Astrocyte of the spinal cord (primary cell): ENCODE data around the gene CITED2.

ENCODE experiments used
- DNase-seq: peaks from one replicate; pipeline ENCODE4 v3.0.0; 2011; ENCODE audit warnings: low read depth, low spot score
- H3K4me3 ChIP-seq: 2 replicates; pipeline ENCODE4 v1.5.1; 2011; ENCODE audit warnings: low read depth, mild to moderate bottlenecking, low read length, moderate library complexity
- in situ Hi-C: cut with HindIII; loops from 2 replicates; pipeline ENCODE4 v1.10.0; 2017; ENCODE audit warnings: low sequenced_read_pairs
- TF ChIP-seq, protein P1 (sequence below): IDR thresholded peaks from 2 replicates; pipeline ENCODE4 v1.5.1; 2012; ENCODE audit warnings: low read depth, mild to moderate bottlenecking, low read length, inconsistent platforms

The CITED2 gene

DNA sequence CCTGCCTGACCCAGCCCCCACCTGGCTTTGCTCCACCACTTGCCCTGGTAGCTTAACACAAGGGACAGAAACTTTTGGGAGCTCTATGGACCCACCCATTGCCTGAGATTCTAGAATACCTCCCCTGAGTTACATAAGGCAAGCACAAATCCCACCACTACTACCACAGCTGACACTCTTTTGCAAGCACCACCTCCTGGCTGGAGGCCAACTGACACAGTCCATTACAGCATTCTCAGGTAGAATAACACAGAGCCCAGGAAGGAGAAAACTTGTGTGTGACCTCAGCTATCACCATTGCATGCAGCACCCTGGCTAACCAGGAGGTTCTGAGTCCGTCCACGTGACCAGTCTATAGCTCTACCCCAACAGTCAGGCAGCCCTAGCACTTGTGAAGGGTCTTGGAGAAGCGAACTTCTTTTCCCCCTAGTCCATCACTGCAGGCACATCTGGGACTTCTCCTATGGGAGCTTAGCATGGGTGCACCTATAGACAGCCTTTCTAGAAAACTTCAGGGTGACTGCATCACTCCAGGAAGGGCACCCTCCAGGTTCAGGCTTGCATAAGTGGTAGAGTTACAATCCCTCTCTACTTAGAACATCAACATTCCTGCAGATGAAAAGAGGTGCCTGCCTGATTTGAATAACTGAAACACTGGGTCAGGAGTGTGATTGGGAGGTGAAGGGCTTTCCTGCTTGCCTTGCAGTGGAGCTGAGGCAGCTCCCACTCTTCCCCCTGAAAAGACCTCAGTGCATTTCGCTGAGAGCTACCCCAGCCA, 30.1 kb downstream of the CITED2 start:
- TF ChIP-seq, protein P1, sequence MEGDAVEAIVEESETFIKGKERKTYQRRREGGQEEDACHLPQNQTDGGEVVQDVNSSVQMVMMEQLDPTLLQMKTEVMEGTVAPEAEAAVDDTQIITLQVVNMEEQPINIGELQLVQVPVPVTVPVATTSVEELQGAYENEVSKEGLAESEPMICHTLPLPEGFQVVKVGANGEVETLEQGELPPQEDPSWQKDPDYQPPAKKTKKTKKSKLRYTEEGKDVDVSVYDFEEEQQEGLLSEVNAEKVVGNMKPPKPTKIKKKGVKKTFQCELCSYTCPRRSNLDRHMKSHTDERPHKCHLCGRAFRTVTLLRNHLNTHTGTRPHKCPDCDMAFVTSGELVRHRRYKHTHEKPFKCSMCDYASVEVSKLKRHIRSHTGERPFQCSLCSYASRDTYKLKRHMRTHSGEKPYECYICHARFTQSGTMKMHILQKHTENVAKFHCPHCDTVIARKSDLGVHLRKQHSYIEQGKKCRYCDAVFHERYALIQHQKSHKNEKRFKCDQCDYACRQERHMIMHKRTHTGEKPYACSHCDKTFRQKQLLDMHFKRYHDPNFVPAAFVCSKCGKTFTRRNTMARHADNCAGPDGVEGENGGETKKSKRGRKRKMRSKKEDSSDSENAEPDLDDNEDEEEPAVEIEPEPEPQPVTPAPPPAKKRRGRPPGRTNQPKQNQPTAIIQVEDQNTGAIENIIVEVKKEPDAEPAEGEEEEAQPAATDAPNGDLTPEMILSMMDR = no peak
- no peak for DNase-seq
- in situ Hi-C loops = no loop called here
- no peak overlapping the region for H3K4me3 ChIP-seq

DNA sequence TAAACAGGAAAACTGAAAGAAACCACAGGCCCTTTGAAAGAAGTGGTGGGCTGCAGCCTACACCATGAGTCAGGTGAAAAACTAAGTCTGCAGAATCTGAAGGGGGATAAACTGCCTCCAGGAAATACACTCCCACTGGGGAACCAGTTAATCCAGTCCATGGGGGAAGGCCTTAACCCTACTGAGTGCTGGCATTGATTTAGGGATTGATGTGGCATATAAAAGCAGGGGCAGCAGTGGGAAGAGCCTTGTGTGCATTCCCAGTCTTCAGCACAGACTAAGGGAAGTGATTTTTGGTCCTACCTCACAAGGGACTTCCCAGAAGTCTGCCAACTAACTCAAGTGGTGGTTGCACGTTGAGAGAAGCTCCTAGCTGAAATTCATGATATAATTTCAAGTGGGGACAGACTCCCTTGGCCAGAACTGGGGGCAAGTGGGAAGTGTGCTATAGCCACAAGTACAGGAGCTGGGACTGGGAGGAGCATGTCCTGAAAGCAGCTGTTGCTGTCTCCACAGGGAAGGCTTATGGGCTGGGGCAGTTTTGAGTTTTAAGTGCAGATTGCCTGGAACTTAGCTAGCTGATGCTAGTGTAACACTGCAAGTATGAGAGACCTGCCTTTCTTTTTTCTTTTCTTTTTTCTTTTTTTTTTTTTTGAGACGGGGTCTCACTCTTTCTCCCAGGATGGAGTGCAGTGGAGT, 31.2 kb downstream of the CITED2 start:
- in situ Hi-C loops = no loop called here
- no peak overlapping the region for H3K4me3 ChIP-seq

DNA sequence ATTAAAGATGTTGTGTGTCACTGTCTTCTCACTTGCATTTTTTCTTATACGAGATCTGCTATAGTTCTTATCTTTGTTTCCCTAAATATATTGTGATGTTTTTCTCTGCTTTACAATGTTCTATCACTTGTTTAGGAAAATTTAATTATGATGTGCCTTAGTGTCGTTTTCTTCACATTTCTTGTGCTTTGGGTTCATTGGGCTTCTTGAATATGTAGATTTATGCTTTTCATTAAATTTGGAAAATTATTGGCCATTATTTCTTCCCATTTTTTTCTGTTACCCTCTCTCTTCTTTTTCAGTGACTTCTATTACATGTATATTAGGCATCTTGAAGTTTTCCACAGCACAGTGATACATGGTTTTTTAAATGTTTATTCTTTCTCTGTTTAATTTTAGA, 33.4 kb downstream of the CITED2 start:
- TF ChIP-seq, protein P1 = no peak
- in situ Hi-C loops = no loop called here
- H3K4me3 ChIP-seq = no peak overlapping the region
- DNase-seq = no peak

More for the DNA sequence above, 31.2 kb downstream of the CITED2 start:
- DNase-seq = no peak
- TF ChIP-seq, protein P1 = no peak

DNA sequence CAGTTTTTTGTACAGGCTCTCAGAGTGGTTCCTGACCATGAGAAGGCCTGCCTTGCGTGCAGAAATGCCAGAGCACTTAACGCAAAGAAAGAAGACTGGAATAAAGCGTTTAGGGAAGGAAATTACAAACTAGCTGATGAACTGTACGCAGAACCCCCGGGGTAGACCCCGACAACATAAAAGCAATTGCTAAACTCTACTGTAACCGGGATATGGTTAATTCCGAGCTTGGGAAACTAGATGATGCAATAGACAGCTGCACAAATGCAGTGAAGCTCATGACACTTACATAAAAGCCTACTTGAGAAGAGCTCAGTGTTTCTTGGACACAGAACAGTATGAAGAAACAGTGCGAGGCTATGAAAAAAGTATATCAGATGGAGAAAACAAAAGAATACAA, 35.7 kb downstream of the CITED2 start:
- in situ Hi-C loops = no loop called here
- no peak overlapping the region for H3K4me3 ChIP-seq
- DNase-seq = peak; percentile 32
- TF ChIP-seq, protein P1 = no peak

DNA sequence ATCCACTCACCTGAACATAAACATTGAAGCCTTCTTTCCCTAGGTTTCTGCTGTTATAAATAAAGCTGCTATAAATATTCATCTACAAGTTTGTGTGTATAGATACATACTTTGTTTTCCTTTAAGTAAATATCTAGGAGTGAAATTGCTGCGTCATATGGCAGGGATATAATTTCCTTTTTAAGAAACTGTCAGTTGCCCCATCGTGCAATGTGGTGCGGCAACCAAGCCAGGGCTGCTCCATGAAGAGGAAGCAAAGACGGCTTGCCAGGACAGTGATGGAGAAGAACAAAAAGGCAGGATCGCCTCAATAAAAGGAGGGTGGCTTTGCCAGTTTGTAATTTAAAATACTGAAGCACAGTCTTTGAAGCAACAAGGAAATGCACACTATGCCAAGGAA, 36.6 kb downstream of the CITED2 start:
- TF ChIP-seq, protein P1 = no peak
- DNase-seq = no peak
- H3K4me3 ChIP-seq = no peak overlapping the region
- in situ Hi-C loops = no loop called here

DNA sequence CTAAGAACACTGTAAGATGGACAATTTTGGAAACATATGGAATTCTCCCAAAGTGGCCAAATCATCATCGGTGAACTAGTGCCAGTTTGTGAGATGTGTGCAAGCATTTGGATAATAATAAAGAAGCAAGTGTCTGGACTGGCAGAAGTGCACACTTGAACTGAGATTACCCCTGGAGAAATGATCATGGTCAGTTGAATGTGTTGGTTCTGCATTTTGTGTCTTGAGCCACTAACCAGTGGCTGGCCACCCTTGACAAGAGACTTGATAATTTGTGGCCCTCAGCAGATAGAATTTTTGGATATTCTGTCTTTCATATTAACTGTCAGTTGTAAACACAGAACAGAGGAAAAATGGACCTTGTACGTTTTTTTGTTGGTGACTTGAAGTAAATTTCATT, 37.4 kb downstream of the CITED2 start:
- TF ChIP-seq, protein P1 = no peak
- H3K4me3 ChIP-seq = no peak overlapping the region
- DNase-seq = no peak
- in situ Hi-C loops = no loop called here
